ENCODE measurements around the gene TBC1D21.

DNA sequence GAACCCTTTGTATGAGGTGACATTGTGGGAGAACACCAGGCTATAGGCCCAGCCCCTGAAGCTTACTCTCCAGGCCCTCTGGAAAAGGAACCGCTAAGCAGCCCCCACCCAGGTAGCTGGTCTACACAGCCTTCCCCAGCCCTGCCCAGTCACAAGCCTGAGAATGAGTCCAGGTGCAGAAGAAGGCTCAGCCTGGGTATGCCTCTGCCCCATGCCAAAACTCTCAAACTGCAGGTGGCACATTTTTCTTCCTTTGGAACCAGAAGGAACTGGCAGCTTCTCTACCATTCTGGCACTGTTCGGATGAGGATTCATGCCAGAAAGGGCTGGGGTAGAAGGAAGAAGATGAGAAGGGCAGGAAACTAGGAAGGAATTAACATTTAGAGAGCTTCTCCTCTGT lies 23.7 kb upstream of the TBC1D21 start:
- TF ChIP-seq, protein P1, sequence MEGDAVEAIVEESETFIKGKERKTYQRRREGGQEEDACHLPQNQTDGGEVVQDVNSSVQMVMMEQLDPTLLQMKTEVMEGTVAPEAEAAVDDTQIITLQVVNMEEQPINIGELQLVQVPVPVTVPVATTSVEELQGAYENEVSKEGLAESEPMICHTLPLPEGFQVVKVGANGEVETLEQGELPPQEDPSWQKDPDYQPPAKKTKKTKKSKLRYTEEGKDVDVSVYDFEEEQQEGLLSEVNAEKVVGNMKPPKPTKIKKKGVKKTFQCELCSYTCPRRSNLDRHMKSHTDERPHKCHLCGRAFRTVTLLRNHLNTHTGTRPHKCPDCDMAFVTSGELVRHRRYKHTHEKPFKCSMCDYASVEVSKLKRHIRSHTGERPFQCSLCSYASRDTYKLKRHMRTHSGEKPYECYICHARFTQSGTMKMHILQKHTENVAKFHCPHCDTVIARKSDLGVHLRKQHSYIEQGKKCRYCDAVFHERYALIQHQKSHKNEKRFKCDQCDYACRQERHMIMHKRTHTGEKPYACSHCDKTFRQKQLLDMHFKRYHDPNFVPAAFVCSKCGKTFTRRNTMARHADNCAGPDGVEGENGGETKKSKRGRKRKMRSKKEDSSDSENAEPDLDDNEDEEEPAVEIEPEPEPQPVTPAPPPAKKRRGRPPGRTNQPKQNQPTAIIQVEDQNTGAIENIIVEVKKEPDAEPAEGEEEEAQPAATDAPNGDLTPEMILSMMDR (IDR thresholded peaks at IDR 0.05), result no peak
- TF ChIP-seq POLR2AphosphoS5 (IDR thresholded peaks at IDR 0.05), result no peak
